Astrocyte of the cerebellum (primary cell): ENCODE data around the gene PTPRA.
"Not testable (repeated sequence)": the region's sequence is repeated elsewhere in the genome, so short reads cannot be mapped to it uniquely, and the experiment has no call there.

Source experiments
- DNase-seq: peaks from one replicate; pipeline ENCODE4 v3.0.0-alpha.2; 2011; ENCODE audit warnings: low read depth
- H3K4me3 ChIP-seq: 2 replicates; pipeline ENCODE4 v1.5.1; 2011; ENCODE audit warnings: mild to moderate bottlenecking, low read depth, low read length, moderate library complexity
- in situ Hi-C: cut with HindIII; loops from 2 replicates; pipeline ENCODE4 v1.10.0; 2017; ENCODE audit warnings: low sequenced_read_pairs
- TF ChIP-seq, protein P1 (sequence below): IDR thresholded peaks from 2 replicates; pipeline ENCODE4 v1.5.1; 2012; ENCODE audit warnings: low read length, low read depth, moderate library complexity, mild to moderate bottlenecking; ENCODE audit errors: missing control alignments

Gene PTPRA

DNA sequence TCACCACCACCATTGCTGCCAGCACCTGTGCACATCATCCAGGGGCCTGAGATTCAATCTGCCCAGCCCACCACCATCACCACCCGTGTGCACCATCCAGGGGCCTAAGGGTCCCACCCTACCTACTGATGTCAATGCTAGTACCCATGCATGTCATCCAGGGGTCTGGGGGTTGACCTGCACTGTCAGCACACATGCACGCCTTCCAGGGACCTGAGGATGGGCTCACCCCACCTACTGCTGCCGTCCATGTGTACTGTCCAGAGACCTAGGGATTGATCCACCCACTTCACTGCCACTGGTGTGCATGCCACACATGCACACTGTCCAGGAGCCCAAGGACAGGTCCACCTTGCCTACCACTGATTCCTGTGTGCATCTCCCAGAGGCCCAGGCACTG is 186.2 kb downstream of the PTPRA start:
- H3K4me3 ChIP-seq = no peak overlapping the region
- in situ Hi-C loops = no loop called here
- TF ChIP-seq, protein P1, sequence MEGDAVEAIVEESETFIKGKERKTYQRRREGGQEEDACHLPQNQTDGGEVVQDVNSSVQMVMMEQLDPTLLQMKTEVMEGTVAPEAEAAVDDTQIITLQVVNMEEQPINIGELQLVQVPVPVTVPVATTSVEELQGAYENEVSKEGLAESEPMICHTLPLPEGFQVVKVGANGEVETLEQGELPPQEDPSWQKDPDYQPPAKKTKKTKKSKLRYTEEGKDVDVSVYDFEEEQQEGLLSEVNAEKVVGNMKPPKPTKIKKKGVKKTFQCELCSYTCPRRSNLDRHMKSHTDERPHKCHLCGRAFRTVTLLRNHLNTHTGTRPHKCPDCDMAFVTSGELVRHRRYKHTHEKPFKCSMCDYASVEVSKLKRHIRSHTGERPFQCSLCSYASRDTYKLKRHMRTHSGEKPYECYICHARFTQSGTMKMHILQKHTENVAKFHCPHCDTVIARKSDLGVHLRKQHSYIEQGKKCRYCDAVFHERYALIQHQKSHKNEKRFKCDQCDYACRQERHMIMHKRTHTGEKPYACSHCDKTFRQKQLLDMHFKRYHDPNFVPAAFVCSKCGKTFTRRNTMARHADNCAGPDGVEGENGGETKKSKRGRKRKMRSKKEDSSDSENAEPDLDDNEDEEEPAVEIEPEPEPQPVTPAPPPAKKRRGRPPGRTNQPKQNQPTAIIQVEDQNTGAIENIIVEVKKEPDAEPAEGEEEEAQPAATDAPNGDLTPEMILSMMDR = no peak
- DNase-seq = no peak

DNA sequence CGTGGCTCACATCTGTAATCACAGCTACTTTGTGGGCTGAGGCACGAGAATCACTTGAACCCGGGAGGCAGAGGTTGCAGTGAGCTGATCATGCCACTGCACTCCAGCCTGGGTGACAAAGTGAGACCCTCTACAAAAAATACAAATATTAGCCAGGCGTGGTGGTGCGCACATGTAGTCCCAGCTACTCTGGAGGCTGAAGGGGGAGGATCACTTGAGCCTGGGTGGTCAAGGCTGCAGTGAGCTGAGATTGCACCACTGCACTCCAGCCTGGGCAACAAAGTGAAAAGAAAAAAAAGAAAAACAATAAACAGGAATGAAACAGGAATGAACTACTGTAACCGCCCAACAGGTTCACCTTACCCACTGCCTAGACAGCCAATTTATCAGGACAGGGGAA is 190.8 kb downstream of the PTPRA start:
- in situ Hi-C loops, DNase-seq, H3K4me3 ChIP-seq: not testable (repeated sequence)

DNA sequence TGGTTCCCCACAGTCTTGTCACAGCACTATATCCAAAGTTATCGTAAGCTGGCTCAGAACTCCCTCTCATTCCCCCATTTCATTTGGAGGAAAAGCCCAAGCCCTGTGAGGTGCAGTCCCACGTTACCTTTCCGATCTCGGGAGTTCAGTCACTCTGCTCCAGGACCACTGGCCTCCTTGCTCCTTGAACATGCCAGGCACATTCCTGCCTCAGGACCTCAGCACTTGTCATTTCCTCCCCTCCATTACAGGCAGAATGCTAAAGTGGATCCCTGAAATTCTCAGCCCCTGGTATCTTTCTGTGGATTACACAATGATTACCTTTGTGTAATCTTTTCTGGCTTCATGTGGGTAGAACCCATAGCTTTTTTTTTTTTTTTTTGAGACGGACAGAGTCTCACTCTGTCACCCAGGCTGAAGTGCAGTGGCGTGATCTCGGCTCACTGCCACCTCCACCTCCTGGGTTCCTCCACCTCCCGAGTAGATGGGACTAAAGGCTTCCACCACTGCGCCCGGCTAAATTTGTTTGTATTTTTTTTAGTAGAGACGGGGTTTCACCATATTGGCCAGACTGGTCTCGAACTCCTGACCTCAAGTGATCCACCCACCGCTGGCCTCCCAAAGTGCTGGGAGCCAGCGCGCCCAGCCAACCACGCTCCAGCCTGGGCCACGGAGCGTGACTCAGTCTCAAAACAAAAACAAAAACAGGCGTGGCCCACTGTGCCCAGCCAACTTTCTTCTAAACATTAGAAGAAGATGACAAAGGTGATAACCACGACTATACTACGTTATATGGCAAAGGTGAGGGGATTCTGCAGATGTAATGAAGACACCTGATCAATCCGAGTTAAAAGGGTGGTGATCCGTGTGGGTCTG is 194.1 kb downstream of the PTPRA start:
- H3K4me3 ChIP-seq = no peak overlapping the region
- DNase-seq = no peak
- TF ChIP-seq, protein P1 = no peak
- in situ Hi-C loops = no loop called here

DNA sequence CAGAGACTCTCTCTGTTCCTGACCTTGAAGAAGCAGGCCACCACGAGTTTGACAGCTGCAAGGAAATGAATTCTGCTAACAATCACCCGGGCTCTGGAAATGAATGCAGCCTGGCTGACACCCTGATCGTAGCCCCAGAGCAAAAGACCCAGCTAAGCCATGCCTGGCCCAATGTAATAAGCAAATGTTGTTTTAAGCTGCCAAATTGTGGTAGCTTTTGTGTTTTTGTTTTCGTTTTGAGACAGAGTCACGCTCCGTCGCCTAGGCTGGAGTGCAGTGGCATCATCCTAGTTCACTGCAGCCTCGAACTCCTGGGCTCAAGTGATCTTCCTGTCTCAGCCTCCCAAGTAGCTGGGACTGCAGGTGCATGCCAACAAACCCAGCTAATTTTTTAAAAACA is 194.8 kb downstream of the PTPRA start:
- TF ChIP-seq, protein P1 = no peak
- in situ Hi-C loops = no loop called here
- H3K4me3 ChIP-seq = no peak overlapping the region
- no peak for DNase-seq

DNA sequence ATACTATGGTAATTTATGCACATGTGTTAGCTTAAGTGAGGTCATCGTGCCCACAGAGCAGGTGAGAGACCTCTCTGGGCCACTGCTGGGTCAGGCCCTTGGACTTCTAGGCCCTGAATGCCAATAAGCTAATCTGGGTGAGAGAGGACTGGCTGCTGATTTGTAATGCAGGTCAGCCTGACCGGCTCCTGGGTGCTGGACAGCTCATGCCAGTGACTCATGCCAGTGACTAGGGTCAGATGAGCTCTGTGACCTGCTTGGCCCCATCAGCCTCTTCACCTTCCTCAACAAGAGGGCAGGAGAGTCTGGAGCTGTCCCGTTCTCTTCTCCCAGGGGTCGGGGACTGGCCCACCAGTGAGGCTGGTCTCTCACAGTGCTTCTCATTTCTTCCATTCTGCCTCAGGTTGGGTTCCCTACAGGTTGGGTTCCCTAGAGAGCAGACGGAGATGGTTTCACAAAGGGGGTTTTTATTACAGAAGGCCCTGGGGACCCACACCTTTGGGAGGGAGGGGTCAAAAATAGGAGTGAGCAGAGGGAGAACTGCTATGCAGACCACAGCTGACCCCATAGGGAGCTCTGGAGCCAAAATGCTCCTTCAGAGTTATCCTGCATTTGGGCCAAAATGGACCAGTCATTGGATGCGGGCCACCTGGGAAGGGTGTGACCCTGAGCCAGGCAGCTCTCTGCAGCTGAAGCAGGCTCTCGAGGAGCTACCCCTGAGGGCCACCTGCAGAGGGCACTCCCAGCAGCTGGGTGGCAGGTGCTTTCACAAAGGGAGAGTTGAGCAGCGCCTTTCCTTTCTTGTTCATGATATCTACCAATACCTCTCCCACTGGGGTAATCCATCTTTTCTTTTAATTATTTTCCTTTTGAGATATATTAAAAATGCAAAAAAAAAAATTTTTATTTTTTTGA is 196.0 kb downstream of the PTPRA start:
- in situ Hi-C loops = no loop called here
- DNase-seq = no peak
- no peak overlapping the region for H3K4me3 ChIP-seq
- TF ChIP-seq, protein P1 = no peak

DNA sequence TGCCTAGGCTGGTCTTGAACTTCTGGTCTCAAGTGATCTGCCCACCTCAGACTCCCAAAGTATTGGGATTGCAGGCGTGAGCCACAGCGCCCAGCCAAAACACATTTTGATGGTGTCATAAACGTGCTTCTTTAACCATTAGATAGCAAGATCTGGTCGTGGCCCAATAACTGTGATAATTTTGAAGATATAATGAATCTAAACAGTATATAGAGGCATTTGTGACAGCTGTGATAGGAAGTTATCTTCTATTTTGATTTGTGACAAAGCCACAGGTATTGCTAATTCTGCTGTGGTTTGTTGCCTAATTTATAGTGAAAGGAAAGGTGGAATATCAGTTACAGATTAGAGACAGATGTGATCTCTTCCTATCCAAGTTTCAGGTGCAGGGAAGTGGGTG is 197.4 kb downstream of the PTPRA start:
- no peak for DNase-seq
- in situ Hi-C loops = no loop called here
- TF ChIP-seq, protein P1 = no peak
- H3K4me3 ChIP-seq = no peak overlapping the region

DNA sequence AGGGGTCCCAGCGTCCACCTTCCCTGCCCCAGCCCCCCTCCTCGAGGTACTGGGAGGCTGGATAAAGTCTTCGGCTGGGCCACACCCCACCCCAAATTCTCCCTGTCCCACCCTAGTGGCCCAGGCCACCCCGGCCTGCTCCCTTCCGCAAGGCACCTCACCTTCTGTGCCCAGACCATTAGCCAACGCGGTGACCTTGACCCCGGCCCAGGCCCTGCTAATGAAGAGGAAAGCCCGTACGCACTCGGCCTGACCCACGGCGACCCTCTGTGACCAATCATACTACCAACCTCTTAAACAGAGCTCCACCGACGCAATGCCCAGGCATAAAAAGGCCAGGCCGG is 198.0 kb downstream of the PTPRA start:
- TF ChIP-seq, protein P1 = no peak
- H3K4me3 ChIP-seq = no peak overlapping the region
- no peak for DNase-seq
- in situ Hi-C loops = no loop called here
